Calu3 (cell line): Measurements from ENCODE around the gene PDILT. TPM values are rescaled to one million over a fixed set of nuclear protein-coding genes. Genes with fewer than 3 reads are reported as not detected.
"Not testable (repeated sequence)": the region's sequence is repeated elsewhere in the genome, so short reads cannot be mapped to it uniquely, and the experiment has no call there.

Experiments
- Bru-seq: library from RNA; stranded (reverse); fragments of 400-500 nt; gene quantifications from one replicate; lab custom pipeline; 2021; lab: Mats Ljungman, UMichigan
- BruChase-seq, 2 experiments: library from RNA; stranded (reverse); fragments of 400-500 nt; gene quantifications; one replicate each; lab custom pipeline; 2021; lab: Mats Ljungman, UMichigan
- BruUV-seq: library from RNA; stranded (reverse); fragments of 400-500 nt; replicated peaks from 2 replicates; lab custom pipeline; 2021; lab: Mats Ljungman, UMichigan
- CTCF ChIA-PET: fragments of 300-600 bp; sonication (Branson Sonifier 250); formaldehyde crosslinking; loops from one replicate; lab custom pipeline; 2022; ENCODE audit warnings: antibody characterized with exemption; lab: Charles Lee
- DNase-seq: peaks from one replicate; pipeline ENCODE4 v3.0.0; 2022
- H3K27ac Mint-ChIP-seq: one replicate; pipeline ENCODE4 v1.8.0; 2022; ENCODE audit warnings: mixed read lengths; ENCODE audit not compliant: unreplicated experiment
- H3K27me3 Mint-ChIP-seq: one replicate; pipeline ENCODE4 v1.8.0; 2022; ENCODE audit warnings: mixed read lengths; ENCODE audit not compliant: unreplicated experiment
- H3K36me3 Mint-ChIP-seq: one replicate; pipeline ENCODE4 v1.8.0; 2022; ENCODE audit warnings: mild to moderate bottlenecking, moderate library complexity, mixed read lengths; ENCODE audit not compliant: insufficient read depth, unreplicated experiment
- H3K4me1 Mint-ChIP-seq: one replicate; pipeline ENCODE4 v1.8.0; 2022; ENCODE audit warnings: mild to moderate bottlenecking, low read depth, mixed read lengths; ENCODE audit not compliant: unreplicated experiment
- H3K4me3 Mint-ChIP-seq: one replicate; pipeline ENCODE4 v1.8.0; 2022; ENCODE audit warnings: mild to moderate bottlenecking, low read depth, moderate library complexity, mixed read lengths; ENCODE audit not compliant: unreplicated experiment
- H3K9me3 Mint-ChIP-seq: one replicate; pipeline ENCODE4 v1.8.0; 2022; ENCODE audit warnings: low read depth, mixed read lengths; ENCODE audit not compliant: unreplicated experiment
- CTCF ChIP-seq: fragments of 200-600 bp; IDR thresholded peaks from one replicate; pipeline ENCODE4 v1.8.0; 2022; ENCODE audit warnings: antibody characterized with exemption; ENCODE audit not compliant: unreplicated experiment
- intact Hi-C: fragments of 100-400 bp; cut with micrococcal nuclease; formaldehyde crosslinking; loops from one replicate; pipeline ENCODE4 v1.10.0; 2022; ENCODE audit not compliant: unreplicated experiment
- long read RNA-seq: library from polyadenylated mRNA; stranded (forward); transcript quantifications from one replicate; pipeline ENCODE4 v2.0.0, GENCODE V29; 2022
- total RNA-seq: library from RNA; stranded (reverse); gene quantifications from 2 replicates; pipeline ENCODE4 v1.2.3, GENCODE V29; 2022

PDILT gene, protein sequence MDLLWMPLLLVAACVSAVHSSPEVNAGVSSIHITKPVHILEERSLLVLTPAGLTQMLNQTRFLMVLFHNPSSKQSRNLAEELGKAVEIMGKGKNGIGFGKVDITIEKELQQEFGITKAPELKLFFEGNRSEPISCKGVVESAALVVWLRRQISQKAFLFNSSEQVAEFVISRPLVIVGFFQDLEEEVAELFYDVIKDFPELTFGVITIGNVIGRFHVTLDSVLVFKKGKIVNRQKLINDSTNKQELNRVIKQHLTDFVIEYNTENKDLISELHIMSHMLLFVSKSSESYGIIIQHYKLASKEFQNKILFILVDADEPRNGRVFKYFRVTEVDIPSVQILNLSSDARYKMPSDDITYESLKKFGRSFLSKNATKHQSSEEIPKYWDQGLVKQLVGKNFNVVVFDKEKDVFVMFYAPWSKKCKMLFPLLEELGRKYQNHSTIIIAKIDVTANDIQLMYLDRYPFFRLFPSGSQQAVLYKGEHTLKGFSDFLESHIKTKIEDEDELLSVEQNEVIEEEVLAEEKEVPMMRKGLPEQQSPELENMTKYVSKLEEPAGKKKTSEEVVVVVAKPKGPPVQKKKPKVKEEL
- total RNA-seq, result not detected in 2 replicates
- Bru-seq, nascent RNA, result not detected
- not detected for BruChase-seq, experiment 1, labeled RNA remaining after a 6-hour chase
- not detected for BruChase-seq, experiment 2, labeled RNA remaining after a 2-hour chase
- long read RNA-seq, result 0 reads

DNA sequence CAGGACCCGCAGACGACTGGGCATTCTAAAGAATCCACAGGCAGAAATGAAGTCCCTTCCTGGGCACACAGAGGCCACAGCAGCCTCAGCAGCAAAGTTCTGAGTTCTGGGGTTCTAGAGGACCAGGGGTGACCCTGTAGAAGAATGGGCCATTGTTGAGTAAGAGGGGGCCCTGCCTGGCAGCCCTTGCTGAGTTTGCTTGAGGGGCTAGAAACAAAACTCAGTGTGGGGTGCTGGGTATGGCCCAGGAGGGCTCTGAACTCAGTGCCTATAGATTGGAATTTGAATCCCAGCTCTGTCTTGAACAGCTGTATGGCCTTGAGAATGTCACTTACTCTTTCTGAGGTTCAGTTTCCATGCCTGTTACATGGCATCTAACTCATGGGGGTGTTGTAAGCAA, at the start of gene PDILT:
TSS of gene PDILT (minus strand) at position 101 of the 400 bp plus-strand sequence. CDS start 5,437 bp downstream, outside the sequence.
- no peaks in the 10 kb centered on the region for H3K4me1 Mint-ChIP-seq
- DNase-seq, result no peak
- H3K36me3 Mint-ChIP-seq, result no peaks in the 10 kb centered on the region
- TF ChIP-seq CTCF, result no peak
- no peak within 1 kb of the TSS for H3K27ac Mint-ChIP-seq
- no TSS peak for BruUV-seq
- H3K4me3 Mint-ChIP-seq, result no peak within 1 kb of the TSS
- no peaks in the 10 kb centered on the region for H3K9me3 Mint-ChIP-seq
- H3K27me3 Mint-ChIP-seq, result peaks cover 26% of the 10 kb centered on the region
- CTCF ChIA-PET, result no interaction called here
- intact Hi-C loops, result no loop called here

DNA sequence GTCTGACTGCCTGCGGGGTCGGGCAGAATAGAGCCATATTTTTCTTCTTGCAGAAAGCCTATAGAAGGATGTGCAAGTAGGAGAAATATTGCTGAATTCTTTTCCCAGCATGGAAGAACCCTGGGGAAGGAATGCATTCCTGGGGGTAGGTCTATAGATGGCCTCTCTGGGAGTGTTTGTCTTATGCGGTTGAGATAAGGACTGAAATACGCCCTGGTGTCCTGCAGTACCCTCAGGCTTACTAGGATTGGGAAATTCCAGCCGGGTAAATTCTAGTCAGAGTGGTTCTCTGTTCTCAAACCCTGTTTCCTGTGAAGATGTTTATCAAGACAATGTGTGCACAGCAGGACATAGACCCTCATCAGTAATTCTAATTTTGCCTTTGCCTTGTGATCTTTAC, 49.1 kb upstream of the PDILT start:
- H3K4me3 Mint-ChIP-seq, BruUV-seq, H3K9me3 Mint-ChIP-seq, intact Hi-C loops, H3K27me3 Mint-ChIP-seq, DNase-seq, H3K27ac Mint-ChIP-seq, H3K4me1 Mint-ChIP-seq, CTCF ChIA-PET, H3K36me3 Mint-ChIP-seq: not testable (repeated sequence)

GRCh38 chr16:20451364-20451763, 46.8 kb upstream of the PDILT start, which contains the start of gene ACSM2A:
Gene ACSM2A (plus strand): TSS chr16:20451521. CDS start chr16:20460115, 8,594 bp downstream.
- DNase-seq, BruUV-seq, intact Hi-C loops, H3K36me3 Mint-ChIP-seq, H3K9me3 Mint-ChIP-seq, H3K4me1 Mint-ChIP-seq, H3K27ac Mint-ChIP-seq, CTCF ChIA-PET, H3K4me3 Mint-ChIP-seq, H3K27me3 Mint-ChIP-seq: not testable (repeated sequence)

GRCh38 chr16:20446652-20447393, 42.3 kb upstream of the PDILT start:
- CTCF ChIA-PET, DNase-seq, H3K27ac Mint-ChIP-seq, H3K4me1 Mint-ChIP-seq, H3K4me3 Mint-ChIP-seq, H3K27me3 Mint-ChIP-seq, BruUV-seq, H3K36me3 Mint-ChIP-seq, H3K9me3 Mint-ChIP-seq, intact Hi-C loops: not testable (repeated sequence)

GRCh38 chr16:20441859-20442258, 37.3 kb upstream of the PDILT start:
- H3K4me3 Mint-ChIP-seq, H3K36me3 Mint-ChIP-seq, intact Hi-C loops, DNase-seq, H3K9me3 Mint-ChIP-seq, H3K27ac Mint-ChIP-seq, H3K27me3 Mint-ChIP-seq, H3K4me1 Mint-ChIP-seq, BruUV-seq: not testable (repeated sequence)
- CTCF ChIA-PET, result interaction anchor here (0.6 kb wide), 1 partner anchor 668 kb away, joined by 3 read pairs; no protein-coding TSS in a partner anchor
